OCI-LY3 (cell line): ENCODE data around the gene EME1.

Source experiments
- CTCF ChIP-seq: fragments of 200-600, 300-600 bp; sonication (generic); IDR thresholded peaks from 2 replicates; pipeline ENCODE4 v1.5.1; 2014; ENCODE audit warnings: antibody characterized with exemption, low read length, low read depth
- EZH2phosphoT487 ChIP-seq: fragments of 200-600 bp; shearing (Covaris generic); IDR thresholded peaks from 2 replicates; pipeline ENCODE4 v1.6.1; 2018; ENCODE audit warnings: antibody characterized with exemption, mixed run types, low read depth

- no peak for TF ChIP-seq CTCF
- no peak for TF ChIP-seq EZH2phosphoT487
These were observed 19.3 kb upstream of the EME1 start for GRCh38 chr17:50353600-50354195.
